Neural progenitor cell (in vitro differentiated cells): ENCODE measurements around the gene HS3ST5. TPM values are rescaled to one million over a fixed set of nuclear protein-coding genes. Genes with fewer than 3 reads are reported as not detected.

ENCODE experiments used
- DNase-seq: peaks from one replicate; pipeline ENCODE4 v3.0.0-alpha.2; 2016; ENCODE audit warnings: low spot score
- H2AFZ ChIP-seq: fragments of 200-600 bp; sonication (generic); replicated peaks from 2 replicates; pipeline ENCODE4 v1.6.1; 2016; ENCODE audit warnings: antibody characterized with exemption
- H3F3A ChIP-seq: fragments of 200-600 bp; sonication (generic); 2 replicates; pipeline ENCODE4 v1.6.1; 2016; ENCODE audit warnings: antibody characterized with exemption, low read depth
- H3K27ac ChIP-seq: fragments of 200-600 bp; sonication (generic); 2 replicates; pipeline ENCODE4 v1.5.1; 2016; ENCODE audit warnings: mild to moderate bottlenecking
- H3K27me3 ChIP-seq: fragments of 200-600 bp; sonication (generic); 2 replicates; pipeline ENCODE4 v1.6.1; 2016; ENCODE audit warnings: mild to moderate bottlenecking, moderate library complexity
- H3K36me3 ChIP-seq: fragments of 200-600 bp; sonication (generic); 2 replicates; pipeline ENCODE4 v1.5.1; 2016
- H3K4me1 ChIP-seq: fragments of 200-600 bp; sonication (generic); 2 replicates; pipeline ENCODE4 v1.6.1; 2016; ENCODE audit warnings: mixed run types
- H3K4me2 ChIP-seq: fragments of 200-600 bp; sonication (generic); 2 replicates; pipeline ENCODE4 v1.6.1; 2016
- H3K4me3 ChIP-seq: fragments of 200-600 bp; sonication (generic); 2 replicates; pipeline ENCODE4 v1.5.1; 2016
- H3K79me2 ChIP-seq: fragments of 200-600 bp; sonication (generic); 2 replicates; pipeline ENCODE4 v1.6.1; 2016; ENCODE audit warnings: low read depth
- H3K9ac ChIP-seq: fragments of 200-600 bp; sonication (generic); 2 replicates; pipeline ENCODE4 v1.6.1; 2016
- H3K9me3 ChIP-seq: fragments of 200-600 bp; sonication (generic); 2 replicates; pipeline ENCODE4 v1.5.1; 2016; ENCODE audit warnings: low read depth
- H4K20me1 ChIP-seq: fragments of 200-600 bp; sonication (generic); 2 replicates; pipeline ENCODE4 v1.6.1; 2016; ENCODE audit warnings: low read depth
- H3K27ac Mint-ChIP-seq: 3 replicates; pipeline ENCODE4 v1.8.0; 2021; ENCODE audit warnings: mixed read lengths
- H3K27me3 Mint-ChIP-seq: 2 replicates; pipeline ENCODE4 v1.8.0; 2022; ENCODE audit warnings: low read depth, mild to moderate bottlenecking, inconsistent platforms, moderate library complexity, mixed read lengths; ENCODE audit not compliant: insufficient read depth
- H3K36me3 Mint-ChIP-seq: 3 replicates; pipeline ENCODE4 v1.8.0; 2021; ENCODE audit warnings: mixed read lengths
- H3K4me1 Mint-ChIP-seq: 3 replicates; pipeline ENCODE4 v1.8.0; 2021; ENCODE audit warnings: mixed read lengths
- H3K4me3 Mint-ChIP-seq: 3 replicates; pipeline ENCODE4 v1.8.0; 2021; ENCODE audit warnings: mild to moderate bottlenecking, moderate library complexity, mixed read lengths
- H3K9me3 Mint-ChIP-seq: 3 replicates; pipeline ENCODE4 v1.8.0; 2020; ENCODE audit warnings: mixed read lengths
- EZH2 ChIP-seq: fragments of 200-600 bp; sonication (generic); IDR thresholded peaks from 2 replicates; pipeline ENCODE4 v1.6.1; 2017; ENCODE audit warnings: antibody characterized with exemption, mild to moderate bottlenecking, moderate library complexity
- EZH2phosphoT487 ChIP-seq: fragments of 200-600 bp; sonication (generic); IDR thresholded peaks from 2 replicates; pipeline ENCODE4 v1.6.1; 2017; ENCODE audit warnings: antibody characterized with exemption
- total RNA-seq: library from RNA; depleted of rRNA; stranded (reverse); fragments of >200 nt; gene quantifications from 2 replicates; pipeline ENCODE4 v1.2.3, GENCODE V29; 2015; ENCODE audit warnings: low replicate concordance
- TF ChIP-seq, protein P1 (sequence below): fragments of 200-600 bp; sonication (generic); IDR thresholded peaks from 2 replicates; pipeline ENCODE4 v1.5.1; 2017; ENCODE audit warnings: antibody characterized with exemption, mild to moderate bottlenecking

The HS3ST5 gene
- total RNA-seq, 1 donor from 2014 or later = 0.34 TPM

GRCh38 chr6:114216789-114217467 lies 125.9 kb downstream of the HS3ST5 start:
- DNase-seq = no peak
- H3K9ac ChIP-seq = no peak overlapping the region
- no peak overlapping the region for H3K27ac ChIP-seq
- no peaks in the 10 kb centered on the region for H3K4me1 ChIP-seq
- H3K4me3 ChIP-seq = no peak overlapping the region
- H4K20me1 ChIP-seq = no peaks in the 10 kb centered on the region
- Mint-ChIP-seq H3K9me3 (peaks cover 1% of the 10 kb centered on the region), H3K4me3 (no peak overlapping the region), H3K36me3 (no peaks in the 10 kb centered on the region), H3K27ac (no peak overlapping the region), H3K4me1 (no peaks in the 10 kb centered on the region), H3K27me3 (no peaks in the 10 kb centered on the region)
- TF ChIP-seq EZH2phosphoT487 = no peak
- no peak for TF ChIP-seq EZH2
- TF ChIP-seq, protein P1, sequence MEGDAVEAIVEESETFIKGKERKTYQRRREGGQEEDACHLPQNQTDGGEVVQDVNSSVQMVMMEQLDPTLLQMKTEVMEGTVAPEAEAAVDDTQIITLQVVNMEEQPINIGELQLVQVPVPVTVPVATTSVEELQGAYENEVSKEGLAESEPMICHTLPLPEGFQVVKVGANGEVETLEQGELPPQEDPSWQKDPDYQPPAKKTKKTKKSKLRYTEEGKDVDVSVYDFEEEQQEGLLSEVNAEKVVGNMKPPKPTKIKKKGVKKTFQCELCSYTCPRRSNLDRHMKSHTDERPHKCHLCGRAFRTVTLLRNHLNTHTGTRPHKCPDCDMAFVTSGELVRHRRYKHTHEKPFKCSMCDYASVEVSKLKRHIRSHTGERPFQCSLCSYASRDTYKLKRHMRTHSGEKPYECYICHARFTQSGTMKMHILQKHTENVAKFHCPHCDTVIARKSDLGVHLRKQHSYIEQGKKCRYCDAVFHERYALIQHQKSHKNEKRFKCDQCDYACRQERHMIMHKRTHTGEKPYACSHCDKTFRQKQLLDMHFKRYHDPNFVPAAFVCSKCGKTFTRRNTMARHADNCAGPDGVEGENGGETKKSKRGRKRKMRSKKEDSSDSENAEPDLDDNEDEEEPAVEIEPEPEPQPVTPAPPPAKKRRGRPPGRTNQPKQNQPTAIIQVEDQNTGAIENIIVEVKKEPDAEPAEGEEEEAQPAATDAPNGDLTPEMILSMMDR = no peak
- H3K4me2 ChIP-seq = no peak overlapping the region
- H3K27me3 ChIP-seq = no peaks in the 10 kb centered on the region
- H3K79me2 ChIP-seq = no peaks in the 10 kb centered on the region
- no peak overlapping the region for H2AFZ ChIP-seq
- no peaks in the 10 kb centered on the region for H3K36me3 ChIP-seq
- H3K9me3 ChIP-seq = no peaks in the 10 kb centered on the region
- H3F3A ChIP-seq = no peaks in the 10 kb centered on the region

DNA sequence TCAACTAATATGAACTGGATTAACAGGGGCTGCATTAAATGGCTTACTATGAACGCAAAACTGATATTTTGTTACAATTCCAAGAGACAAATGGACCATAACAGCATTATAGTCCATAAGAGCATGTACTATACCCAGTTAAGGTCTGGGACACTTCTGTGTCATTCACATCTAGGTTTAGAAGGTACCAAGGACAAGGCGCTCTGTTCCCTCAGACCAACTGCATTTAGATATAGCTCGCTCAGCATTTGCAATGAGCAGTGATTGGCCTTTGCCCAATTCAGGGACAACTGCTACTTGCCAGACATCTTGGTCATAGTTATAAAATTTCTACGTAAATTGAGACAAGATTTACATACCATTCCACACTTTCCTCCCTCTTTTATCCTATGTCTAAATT lies 132.4 kb downstream of the HS3ST5 start:
- no peak for TF ChIP-seq EZH2
- no peak for TF ChIP-seq EZH2phosphoT487
- TF ChIP-seq, protein P1 = no peak
- Histone ChIP-seq H3K4me1 (no peaks in the 10 kb centered on the region), H3F3A (no peaks in the 10 kb centered on the region), H3K9ac (no peak overlapping the region), H2AFZ (no peak overlapping the region), H3K4me2 (no peak overlapping the region), H3K36me3 (no peaks in the 10 kb centered on the region), H3K4me3 (no peak overlapping the region), H3K9me3 (no peaks in the 10 kb centered on the region), H3K27me3 (no peaks in the 10 kb centered on the region), H4K20me1 (no peaks in the 10 kb centered on the region), H3K27ac (no peak overlapping the region), H3K79me2 (no peaks in the 10 kb centered on the region)
- H3K27me3 Mint-ChIP-seq = no peaks in the 10 kb centered on the region
- H3K4me1 Mint-ChIP-seq = no peaks in the 10 kb centered on the region
- H3K4me3 Mint-ChIP-seq = no peak overlapping the region
- H3K9me3 Mint-ChIP-seq = peaks cover 4% of the 10 kb centered on the region
- no peaks in the 10 kb centered on the region for H3K36me3 Mint-ChIP-seq
- no peak overlapping the region for H3K27ac Mint-ChIP-seq
- no peak for DNase-seq

DNA sequence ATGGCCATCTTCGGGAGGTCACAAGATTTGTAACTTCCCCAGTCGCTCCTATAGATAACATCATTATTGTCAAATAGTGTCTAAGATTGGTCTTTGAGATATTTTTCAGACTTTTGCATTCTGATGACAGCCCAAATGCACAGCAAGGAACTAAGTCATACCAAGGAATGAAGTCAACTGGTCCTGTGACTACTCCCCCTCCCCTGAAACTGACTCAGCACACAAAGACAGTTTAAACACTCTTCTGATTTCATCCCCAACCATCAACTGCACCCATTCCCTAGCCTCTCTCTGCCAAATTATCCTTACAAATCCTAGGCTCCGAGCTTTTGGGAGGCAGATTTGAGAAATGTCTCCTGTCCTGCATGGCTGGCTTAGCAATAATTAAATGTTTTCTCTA lies 139.4 kb downstream of the HS3ST5 start:
- H3K79me2 ChIP-seq = no peaks in the 10 kb centered on the region
- H3K36me3 Mint-ChIP-seq = no peaks in the 10 kb centered on the region
- TF ChIP-seq EZH2phosphoT487 (no peak), EZH2 (no peak)
- TF ChIP-seq, protein P1 = no peak
- H4K20me1 ChIP-seq = no peaks in the 10 kb centered on the region
- H2AFZ ChIP-seq = no peak overlapping the region
- H3K9me3 Mint-ChIP-seq = peaks cover 8% of the 10 kb centered on the region
- no peak overlapping the region for H3K9ac ChIP-seq
- no peak overlapping the region for H3K4me2 ChIP-seq
- no peak overlapping the region for H3K4me3 Mint-ChIP-seq
- no peaks in the 10 kb centered on the region for H3K4me1 ChIP-seq
- no peaks in the 10 kb centered on the region for H3K4me1 Mint-ChIP-seq
- no peak overlapping the region for H3K4me3 ChIP-seq
- H3F3A ChIP-seq = no peaks in the 10 kb centered on the region
- no peak for DNase-seq
- H3K27ac Mint-ChIP-seq = no peak overlapping the region
- H3K9me3 ChIP-seq = no peaks in the 10 kb centered on the region
- H3K27ac ChIP-seq = no peak overlapping the region
- no peaks in the 10 kb centered on the region for H3K27me3 ChIP-seq
- H3K36me3 ChIP-seq = no peaks in the 10 kb centered on the region
- H3K27me3 Mint-ChIP-seq = peaks cover 5% of the 10 kb centered on the region
